ENCODE measurements around the gene MINDY4. TPM values are rescaled to one million over a fixed set of nuclear protein-coding genes. Genes with fewer than 3 reads are reported as not detected.

The MINDY4 gene
- total RNA-seq, 1 experiment from 2014 or later, result 1.8 TPM

DNA sequence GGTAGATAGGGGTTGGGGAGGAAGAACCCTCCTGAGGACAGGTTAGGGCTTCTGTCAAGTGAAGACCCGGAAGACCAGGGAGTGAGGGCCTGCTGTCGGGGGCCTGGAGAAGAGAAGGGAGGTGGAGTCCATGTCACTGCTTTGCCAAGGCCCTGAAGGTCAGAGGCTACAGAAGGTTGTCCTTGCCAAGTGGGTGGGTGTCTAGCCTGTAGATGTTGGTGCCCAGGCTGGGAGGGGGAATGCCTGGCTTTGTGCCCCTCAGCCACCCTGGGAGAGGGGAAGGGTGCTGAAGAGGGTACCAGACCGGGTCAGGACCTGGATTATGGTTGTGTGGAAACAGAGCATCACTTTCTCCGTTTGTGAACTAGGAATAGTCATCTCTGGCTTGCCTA lies 73.3 kb downstream of the MINDY4 start (continued):
- TF ChIP-seq, protein P1, sequence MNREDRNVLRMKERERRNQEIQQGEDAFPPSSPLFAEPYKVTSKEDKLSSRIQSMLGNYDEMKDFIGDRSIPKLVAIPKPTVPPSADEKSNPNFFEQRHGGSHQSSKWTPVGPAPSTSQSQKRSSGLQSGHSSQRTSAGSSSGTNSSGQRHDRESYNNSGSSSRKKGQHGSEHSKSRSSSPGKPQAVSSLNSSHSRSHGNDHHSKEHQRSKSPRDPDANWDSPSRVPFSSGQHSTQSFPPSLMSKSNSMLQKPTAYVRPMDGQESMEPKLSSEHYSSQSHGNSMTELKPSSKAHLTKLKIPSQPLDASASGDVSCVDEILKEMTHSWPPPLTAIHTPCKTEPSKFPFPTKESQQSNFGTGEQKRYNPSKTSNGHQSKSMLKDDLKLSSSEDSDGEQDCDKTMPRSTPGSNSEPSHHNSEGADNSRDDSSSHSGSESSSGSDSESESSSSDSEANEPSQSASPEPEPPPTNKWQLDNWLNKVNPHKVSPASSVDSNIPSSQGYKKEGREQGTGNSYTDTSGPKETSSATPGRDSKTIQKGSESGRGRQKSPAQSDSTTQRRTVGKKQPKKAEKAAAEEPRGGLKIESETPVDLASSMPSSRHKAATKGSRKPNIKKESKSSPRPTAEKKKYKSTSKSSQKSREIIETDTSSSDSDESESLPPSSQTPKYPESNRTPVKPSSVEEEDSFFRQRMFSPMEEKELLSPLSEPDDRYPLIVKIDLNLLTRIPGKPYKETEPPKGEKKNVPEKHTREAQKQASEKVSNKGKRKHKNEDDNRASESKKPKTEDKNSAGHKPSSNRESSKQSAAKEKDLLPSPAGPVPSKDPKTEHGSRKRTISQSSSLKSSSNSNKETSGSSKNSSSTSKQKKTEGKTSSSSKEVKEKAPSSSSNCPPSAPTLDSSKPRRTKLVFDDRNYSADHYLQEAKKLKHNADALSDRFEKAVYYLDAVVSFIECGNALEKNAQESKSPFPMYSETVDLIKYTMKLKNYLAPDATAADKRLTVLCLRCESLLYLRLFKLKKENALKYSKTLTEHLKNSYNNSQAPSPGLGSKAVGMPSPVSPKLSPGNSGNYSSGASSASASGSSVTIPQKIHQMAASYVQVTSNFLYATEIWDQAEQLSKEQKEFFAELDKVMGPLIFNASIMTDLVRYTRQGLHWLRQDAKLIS (CRISPR knock-in tag; IDR thresholded peaks at IDR 0.05; ENCODE audit: borderline replicate concordance), result no peak
- TF ChIP-seq ZNF232 (CRISPR knock-in tag; IDR thresholded peaks at IDR 0.05), result no peak
- TF ChIP-seq ZBTB21 (CRISPR knock-in tag; IDR thresholded peaks at IDR 0.05; ENCODE audit: borderline replicate concordance), result no peak
- TF ChIP-seq OVOL2 (CRISPR knock-in tag; IDR thresholded peaks at IDR 0.05; ENCODE audit: borderline replicate concordance), result no peak
- TF ChIP-seq KAT7 (CRISPR knock-in tag; IDR thresholded peaks at IDR 0.05; ENCODE audit: borderline replicate concordance), result no peak

DNA sequence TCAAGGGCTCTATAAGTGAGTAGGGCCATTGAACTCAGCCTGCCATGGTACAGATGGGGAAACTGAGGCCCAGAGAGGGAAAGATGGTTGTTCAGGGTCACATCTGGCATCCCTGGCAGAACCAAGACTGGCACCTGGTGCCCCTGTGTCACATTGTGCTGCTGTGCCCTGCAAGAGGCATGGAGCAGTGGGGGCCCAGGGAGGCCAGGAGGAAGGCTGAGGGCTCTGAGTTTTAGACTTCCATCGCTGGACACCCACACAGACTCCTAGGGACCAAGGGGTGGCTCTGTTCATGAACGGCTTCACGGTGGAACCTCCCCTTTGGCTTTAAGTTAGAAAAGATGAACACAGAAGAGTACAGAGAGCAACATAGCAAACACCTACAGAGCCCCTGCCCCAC lies 73.7 kb downstream of the MINDY4 start:
- Mint-ChIP-seq H3K27me3 (ENCODE audit: low read depth) (no peaks in the 10 kb centered on the region), H3K36me3 (no peaks in the 10 kb centered on the region), H3K4me1 (peaks cover 10% of the 10 kb centered on the region; the same call in 1 of the 2 replicates), H3K27ac (no peak overlapping the region), H3K9me3 (no peaks in the 10 kb centered on the region), H3K4me3 (no peak overlapping the region)
- TF ChIP-seq FOXP1 (CRISPR knock-in tag; IDR thresholded peaks at IDR 0.05; ENCODE audit: borderline replicate concordance) (no peak), ZNF396 (CRISPR knock-in tag; IDR thresholded peaks at IDR 0.05; ENCODE audit: borderline replicate concordance) (no peak), ZBTB21 (CRISPR knock-in tag; IDR thresholded peaks at IDR 0.05; ENCODE audit: borderline replicate concordance) (no peak), ZNF219 (CRISPR knock-in tag; IDR thresholded peaks at IDR 0.05; ENCODE audit: borderline replicate concordance) (no peak), SMAD4 (CRISPR knock-in tag; IDR thresholded peaks at IDR 0.05) (no peak), ZNF416 (CRISPR knock-in tag; IDR thresholded peaks at IDR 0.05) (no peak), MYBL2 (CRISPR knock-in tag; IDR thresholded peaks at IDR 0.05) (no peak), ETV6 (CRISPR knock-in tag; IDR thresholded peaks at IDR 0.05) (no peak), ZNF671 (CRISPR knock-in tag; IDR thresholded peaks at IDR 0.05) (no peak), TEAD1 (CRISPR knock-in tag; IDR thresholded peaks at IDR 0.05) (no peak), NR1H2 (CRISPR knock-in tag; IDR thresholded peaks at IDR 0.05) (no peak), TP53 (CRISPR knock-in tag; IDR thresholded peaks at IDR 0.05) (no peak), JAZF1 (CRISPR knock-in tag; IDR thresholded peaks at IDR 0.05) (no peak), ELF4 (CRISPR knock-in tag; IDR thresholded peaks at IDR 0.05; ENCODE audit: low read depth) (no peak)
- TF ChIP-seq, protein P2, sequence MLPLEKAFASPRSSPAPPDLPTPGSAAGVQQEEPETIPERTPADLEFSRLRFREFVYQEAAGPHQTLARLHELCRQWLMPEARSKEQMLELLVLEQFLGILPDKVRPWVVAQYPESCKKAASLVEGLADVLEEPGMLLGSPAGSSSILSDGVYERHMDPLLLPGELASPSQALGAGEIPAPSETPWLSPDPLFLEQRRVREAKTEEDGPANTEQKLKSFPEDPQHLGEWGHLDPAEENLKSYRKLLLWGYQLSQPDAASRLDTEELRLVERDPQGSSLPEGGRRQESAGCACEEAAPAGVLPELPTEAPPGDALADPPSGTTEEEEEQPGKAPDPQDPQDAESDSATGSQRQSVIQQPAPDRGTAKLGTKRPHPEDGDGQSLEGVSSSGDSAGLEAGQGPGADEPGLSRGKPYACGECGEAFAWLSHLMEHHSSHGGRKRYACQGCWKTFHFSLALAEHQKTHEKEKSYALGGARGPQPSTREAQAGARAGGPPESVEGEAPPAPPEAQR (CRISPR knock-in tag; IDR thresholded peaks at IDR 0.05), result no peak
- TF ChIP-seq, protein P3, sequence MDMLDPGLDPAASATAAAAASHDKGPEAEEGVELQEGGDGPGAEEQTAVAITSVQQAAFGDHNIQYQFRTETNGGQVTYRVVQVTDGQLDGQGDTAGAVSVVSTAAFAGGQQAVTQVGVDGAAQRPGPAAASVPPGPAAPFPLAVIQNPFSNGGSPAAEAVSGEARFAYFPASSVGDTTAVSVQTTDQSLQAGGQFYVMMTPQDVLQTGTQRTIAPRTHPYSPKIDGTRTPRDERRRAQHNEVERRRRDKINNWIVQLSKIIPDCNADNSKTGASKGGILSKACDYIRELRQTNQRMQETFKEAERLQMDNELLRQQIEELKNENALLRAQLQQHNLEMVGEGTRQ (CRISPR knock-in tag; IDR thresholded peaks at IDR 0.05), result no peak
- no peak for ATAC-seq
- DNase-seq (ENCODE audit: low spot score), result no peak
- ChIA-PET POLR2A (interaction anchor here (0.7 kb wide), 1 partner anchor 12 kb away, joined by 3 read pairs; no protein-coding TSS in a partner anchor), CTCF (interaction anchor here (1.0 to 1.6 kb wide), 2 partner anchors 94 to 278 kb away, joined by 3 to 5 read pairs; no protein-coding TSS in a partner anchor)

Measured in WTC11 (cell line).